ENCODE results near the gene SLC1A2.
A peak's percentile ranks its signal among the peaks of the same experiment; 100 is the strongest.

Gene SLC1A2

DNA sequence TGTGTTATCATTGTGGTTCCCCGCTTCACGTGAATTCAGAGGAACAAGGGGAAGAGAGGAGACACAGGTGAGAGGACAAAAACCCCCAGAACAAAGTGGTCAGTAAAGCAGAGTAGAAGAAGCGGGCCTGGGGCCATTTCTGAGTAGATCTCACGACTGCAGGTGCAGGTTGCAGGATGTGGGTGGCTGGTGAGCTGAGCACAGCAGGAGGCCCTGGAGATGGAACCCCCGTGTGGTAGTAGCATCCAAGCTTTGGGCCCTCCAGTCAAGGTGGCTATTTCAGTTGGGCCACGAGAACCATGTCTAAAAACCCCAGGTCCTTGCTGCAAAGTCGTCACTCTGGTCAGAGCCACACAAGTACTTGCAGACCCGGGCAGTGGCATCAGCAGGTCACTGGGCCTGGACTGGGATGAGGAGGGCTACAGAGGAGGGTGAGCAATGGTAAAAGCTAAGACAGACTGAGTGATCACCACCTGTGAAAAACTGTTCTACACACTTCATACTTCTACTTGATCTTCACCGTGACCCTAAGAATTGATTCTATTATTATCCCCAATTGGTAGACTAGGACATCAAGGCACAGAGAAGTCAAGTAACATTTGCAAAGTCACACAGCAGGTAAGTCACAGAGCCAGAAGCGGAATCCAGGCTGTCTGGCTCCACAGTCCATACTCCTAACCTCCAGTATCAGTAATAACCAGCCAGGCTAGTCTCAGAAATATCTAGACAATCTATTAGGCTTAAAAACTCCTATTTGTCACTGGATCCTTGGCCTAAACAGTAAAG lies 43.8 kb downstream of the SLC1A2 start:
- Histone ChIP-seq H3K27me3 (replicated peaks) (no peaks in the 10 kb centered on the region), H3K27ac (no peak overlapping the region), H3K4me3 (ENCODE audit: low read depth, low read length) (no peak overlapping the region), H3K36me3 (replicated peaks) (no peaks in the 10 kb centered on the region)
- TF ChIP-seq, protein P1, sequence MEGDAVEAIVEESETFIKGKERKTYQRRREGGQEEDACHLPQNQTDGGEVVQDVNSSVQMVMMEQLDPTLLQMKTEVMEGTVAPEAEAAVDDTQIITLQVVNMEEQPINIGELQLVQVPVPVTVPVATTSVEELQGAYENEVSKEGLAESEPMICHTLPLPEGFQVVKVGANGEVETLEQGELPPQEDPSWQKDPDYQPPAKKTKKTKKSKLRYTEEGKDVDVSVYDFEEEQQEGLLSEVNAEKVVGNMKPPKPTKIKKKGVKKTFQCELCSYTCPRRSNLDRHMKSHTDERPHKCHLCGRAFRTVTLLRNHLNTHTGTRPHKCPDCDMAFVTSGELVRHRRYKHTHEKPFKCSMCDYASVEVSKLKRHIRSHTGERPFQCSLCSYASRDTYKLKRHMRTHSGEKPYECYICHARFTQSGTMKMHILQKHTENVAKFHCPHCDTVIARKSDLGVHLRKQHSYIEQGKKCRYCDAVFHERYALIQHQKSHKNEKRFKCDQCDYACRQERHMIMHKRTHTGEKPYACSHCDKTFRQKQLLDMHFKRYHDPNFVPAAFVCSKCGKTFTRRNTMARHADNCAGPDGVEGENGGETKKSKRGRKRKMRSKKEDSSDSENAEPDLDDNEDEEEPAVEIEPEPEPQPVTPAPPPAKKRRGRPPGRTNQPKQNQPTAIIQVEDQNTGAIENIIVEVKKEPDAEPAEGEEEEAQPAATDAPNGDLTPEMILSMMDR (IDR thresholded peaks at IDR 0.05; ENCODE audit: low read depth, low read length, missing control alignments) = no peak
- in situ Hi-C loops (cut with HindIII; ENCODE audit: low pct_ligation_motif_present, low sequenced_read_pairs) = loop anchor here (25.0 kb wide), 1 partner anchor 438 kb away; no protein-coding TSS in a partner anchor
- no peak for DNase-seq

DNA sequence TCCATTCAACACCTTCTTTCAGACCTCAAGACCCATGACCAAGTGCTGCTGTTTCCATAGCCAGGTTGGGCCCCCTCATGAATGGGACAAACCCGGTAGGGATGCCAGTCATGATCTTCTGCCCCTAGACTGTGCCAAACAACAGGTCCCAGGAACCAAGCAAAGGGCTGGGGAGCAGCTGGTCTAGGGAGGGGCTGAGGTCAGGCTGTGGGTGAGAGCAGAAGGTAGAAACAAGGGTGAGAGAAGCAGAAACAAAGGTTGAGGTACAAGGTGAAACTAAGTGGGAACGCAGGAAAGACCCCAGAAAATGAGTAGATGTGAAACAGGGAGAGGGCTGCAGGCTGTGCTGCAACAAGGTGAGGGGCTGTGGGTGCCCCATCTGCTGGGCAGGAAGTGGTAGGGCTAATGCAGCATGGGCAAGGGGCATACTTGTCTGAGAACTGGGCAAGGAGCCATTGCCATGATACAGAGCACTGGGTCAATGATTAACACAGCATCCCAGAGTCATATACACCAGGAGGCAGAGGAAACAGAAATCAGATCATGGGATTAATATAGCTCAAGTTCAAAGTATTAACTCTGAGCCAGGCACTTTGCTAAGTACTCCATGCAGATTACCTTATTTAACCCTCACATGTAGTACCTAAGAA lies 45.9 kb downstream of the SLC1A2 start:
- in situ Hi-C loops (cut with HindIII; ENCODE audit: low pct_ligation_motif_present, low sequenced_read_pairs) = no loop called here
- Histone ChIP-seq H3K27me3 (replicated peaks) (no peaks in the 10 kb centered on the region), H3K4me3 (ENCODE audit: low read depth, low read length) (no peak overlapping the region), H3K36me3 (replicated peaks) (no peaks in the 10 kb centered on the region), H3K27ac (no peak overlapping the region)
- DNase-seq = no peak
- TF ChIP-seq, protein P1 (IDR thresholded peaks at IDR 0.05; ENCODE audit: low read depth, low read length, missing control alignments) = peak; percentile 3

DNA sequence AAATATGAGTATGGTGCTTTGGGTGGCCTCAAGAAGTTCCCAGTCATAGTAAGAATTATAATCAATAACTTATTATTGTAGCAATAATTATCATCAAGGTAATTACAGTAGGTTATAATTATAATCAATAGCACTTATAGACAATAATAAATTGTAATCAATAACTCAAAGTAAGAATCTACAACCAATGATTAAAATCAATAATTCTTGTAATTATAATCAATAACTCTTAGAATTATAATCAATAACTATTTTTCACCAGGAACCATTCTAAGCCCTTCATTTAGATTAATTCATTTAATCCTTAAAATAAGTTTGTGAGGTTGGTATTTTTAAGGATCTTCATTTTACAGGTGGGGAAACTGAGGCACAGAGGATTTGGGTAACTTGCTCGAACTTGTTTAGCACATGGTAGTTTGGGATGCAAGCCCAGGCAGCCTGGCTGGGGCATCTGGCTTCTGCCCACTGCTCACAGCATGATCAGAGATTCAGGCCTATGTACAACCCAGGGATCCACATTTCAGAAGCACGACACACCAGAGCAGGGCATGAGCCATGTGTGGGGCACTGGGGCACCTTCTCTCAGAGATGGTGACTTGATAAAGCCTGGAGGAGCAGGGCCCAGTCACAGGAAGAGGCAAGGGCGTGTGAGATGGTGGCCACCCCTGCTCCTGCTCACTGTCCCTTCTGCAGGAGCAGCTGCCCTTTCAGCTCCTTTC lies 46.6 kb downstream of the SLC1A2 start:
- TF ChIP-seq, protein P1 (IDR thresholded peaks at IDR 0.05; ENCODE audit: low read depth, low read length, missing control alignments) = no peak
- DNase-seq = no peak
- Histone ChIP-seq H3K4me3 (ENCODE audit: low read depth, low read length) (no peak overlapping the region), H3K27ac (no peak overlapping the region), H3K36me3 (replicated peaks) (no peaks in the 10 kb centered on the region), H3K27me3 (replicated peaks) (no peaks in the 10 kb centered on the region)
- in situ Hi-C loops (cut with HindIII; ENCODE audit: low pct_ligation_motif_present, low sequenced_read_pairs) = no loop called here

DNA sequence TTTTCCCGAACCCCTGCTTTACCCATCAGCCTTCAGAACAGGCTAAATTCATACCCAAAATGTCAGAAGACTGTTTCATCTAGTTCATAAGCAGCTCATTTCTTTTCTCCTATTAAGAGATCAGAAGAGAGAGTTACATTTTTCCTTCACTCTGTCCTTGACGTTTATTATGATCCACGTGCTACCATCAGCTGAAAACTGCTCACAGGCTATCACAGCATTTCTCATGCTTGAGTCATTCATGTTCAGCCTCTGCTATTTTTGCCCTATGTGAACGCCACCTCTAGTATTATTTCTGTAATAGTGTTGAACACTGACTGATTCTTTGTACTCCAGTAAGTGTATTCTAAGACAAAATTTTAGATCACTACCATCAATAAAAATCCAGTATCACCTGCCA lies 51.9 kb downstream of the SLC1A2 start:
- TF ChIP-seq, protein P1 (IDR thresholded peaks at IDR 0.05; ENCODE audit: low read depth, low read length, missing control alignments) = no peak
- no peak overlapping the region for H3K4me3 ChIP-seq (ENCODE audit: low read depth, low read length)
- in situ Hi-C loops (cut with HindIII; ENCODE audit: low pct_ligation_motif_present, low sequenced_read_pairs) = no loop called here
- DNase-seq = peak; percentile 87
- no peaks in the 10 kb centered on the region for H3K36me3 ChIP-seq (replicated peaks)
- H3K27me3 ChIP-seq (replicated peaks) = no peaks in the 10 kb centered on the region
- H3K27ac ChIP-seq = peak overlapping the region; percentile 38

DNA sequence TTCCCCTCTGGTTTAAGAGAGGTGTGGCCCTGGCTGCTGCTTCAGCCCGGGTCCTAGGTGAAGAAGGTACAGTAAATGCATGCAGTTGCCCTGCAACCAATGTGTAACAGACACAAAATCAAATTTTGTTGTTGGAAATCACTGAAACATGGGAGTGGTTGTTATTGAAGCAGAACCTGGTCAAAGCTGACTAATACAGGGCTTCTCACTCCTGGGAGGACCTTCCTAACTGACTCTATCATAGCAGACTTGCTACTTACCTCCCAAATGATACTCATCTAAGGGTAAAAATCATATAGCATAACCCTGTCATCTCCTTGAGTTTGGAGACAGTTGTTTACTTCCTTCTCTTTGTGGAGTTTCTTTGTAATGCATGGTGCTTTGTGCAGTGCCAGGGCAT lies 52.6 kb downstream of the SLC1A2 start:
- no peak for DNase-seq
- no peaks in the 10 kb centered on the region for H3K36me3 ChIP-seq (replicated peaks)
- in situ Hi-C loops (cut with HindIII; ENCODE audit: low pct_ligation_motif_present, low sequenced_read_pairs) = no loop called here
- no peaks in the 10 kb centered on the region for H3K27me3 ChIP-seq (replicated peaks)
- TF ChIP-seq, protein P1 (IDR thresholded peaks at IDR 0.05; ENCODE audit: low read depth, low read length, missing control alignments) = no peak
- no peak overlapping the region for H3K4me3 ChIP-seq (ENCODE audit: low read depth, low read length)
- H3K27ac ChIP-seq = no peak overlapping the region
